ENCODE measurements around the gene DAGLA.

Gene DAGLA

DNA sequence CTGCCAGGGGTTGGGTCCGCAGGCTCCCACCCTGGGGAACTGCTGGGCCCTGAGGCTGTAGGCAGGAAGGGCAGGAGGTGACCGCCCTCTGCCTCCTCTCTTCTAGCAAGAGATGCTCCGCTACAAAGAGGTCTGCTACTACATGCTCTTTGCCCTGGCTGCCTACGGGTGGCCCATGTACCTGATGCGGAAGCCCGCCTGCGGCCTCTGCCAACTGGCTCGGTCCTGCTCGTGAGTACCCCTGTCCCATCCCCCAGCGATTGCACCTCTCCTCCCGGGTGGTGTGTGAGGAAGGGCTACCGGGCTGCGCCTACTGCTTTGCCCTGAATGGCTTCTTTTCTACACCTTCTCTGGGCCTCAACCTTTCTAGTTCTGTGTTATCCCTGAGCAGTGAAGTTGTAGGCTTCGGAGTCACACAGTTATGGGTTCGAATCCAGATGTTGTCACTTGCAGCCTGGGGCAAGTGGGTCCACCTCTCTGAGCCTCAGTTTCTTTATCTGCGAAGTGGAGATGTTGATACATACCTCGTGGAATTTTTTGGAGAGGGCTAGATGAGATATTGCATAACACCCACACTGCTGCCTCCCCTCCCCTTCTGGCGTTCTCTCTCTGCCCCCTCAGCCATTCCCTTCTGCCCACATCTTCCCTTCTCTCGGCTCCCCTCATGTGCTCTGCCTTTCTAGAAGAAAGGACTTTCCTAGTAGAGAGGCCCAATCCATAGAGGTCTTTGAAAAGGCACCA is 51.2 kb downstream of the DAGLA start:
- H3K27ac ChIP-seq = no peak overlapping the region
- TF ChIP-seq, protein P1, sequence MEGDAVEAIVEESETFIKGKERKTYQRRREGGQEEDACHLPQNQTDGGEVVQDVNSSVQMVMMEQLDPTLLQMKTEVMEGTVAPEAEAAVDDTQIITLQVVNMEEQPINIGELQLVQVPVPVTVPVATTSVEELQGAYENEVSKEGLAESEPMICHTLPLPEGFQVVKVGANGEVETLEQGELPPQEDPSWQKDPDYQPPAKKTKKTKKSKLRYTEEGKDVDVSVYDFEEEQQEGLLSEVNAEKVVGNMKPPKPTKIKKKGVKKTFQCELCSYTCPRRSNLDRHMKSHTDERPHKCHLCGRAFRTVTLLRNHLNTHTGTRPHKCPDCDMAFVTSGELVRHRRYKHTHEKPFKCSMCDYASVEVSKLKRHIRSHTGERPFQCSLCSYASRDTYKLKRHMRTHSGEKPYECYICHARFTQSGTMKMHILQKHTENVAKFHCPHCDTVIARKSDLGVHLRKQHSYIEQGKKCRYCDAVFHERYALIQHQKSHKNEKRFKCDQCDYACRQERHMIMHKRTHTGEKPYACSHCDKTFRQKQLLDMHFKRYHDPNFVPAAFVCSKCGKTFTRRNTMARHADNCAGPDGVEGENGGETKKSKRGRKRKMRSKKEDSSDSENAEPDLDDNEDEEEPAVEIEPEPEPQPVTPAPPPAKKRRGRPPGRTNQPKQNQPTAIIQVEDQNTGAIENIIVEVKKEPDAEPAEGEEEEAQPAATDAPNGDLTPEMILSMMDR (conservative IDR thresholded peaks at IDR 0.05) = no peak
- no peak for TF ChIP-seq ZFX (IDR thresholded peaks at IDR 0.05)

DNA sequence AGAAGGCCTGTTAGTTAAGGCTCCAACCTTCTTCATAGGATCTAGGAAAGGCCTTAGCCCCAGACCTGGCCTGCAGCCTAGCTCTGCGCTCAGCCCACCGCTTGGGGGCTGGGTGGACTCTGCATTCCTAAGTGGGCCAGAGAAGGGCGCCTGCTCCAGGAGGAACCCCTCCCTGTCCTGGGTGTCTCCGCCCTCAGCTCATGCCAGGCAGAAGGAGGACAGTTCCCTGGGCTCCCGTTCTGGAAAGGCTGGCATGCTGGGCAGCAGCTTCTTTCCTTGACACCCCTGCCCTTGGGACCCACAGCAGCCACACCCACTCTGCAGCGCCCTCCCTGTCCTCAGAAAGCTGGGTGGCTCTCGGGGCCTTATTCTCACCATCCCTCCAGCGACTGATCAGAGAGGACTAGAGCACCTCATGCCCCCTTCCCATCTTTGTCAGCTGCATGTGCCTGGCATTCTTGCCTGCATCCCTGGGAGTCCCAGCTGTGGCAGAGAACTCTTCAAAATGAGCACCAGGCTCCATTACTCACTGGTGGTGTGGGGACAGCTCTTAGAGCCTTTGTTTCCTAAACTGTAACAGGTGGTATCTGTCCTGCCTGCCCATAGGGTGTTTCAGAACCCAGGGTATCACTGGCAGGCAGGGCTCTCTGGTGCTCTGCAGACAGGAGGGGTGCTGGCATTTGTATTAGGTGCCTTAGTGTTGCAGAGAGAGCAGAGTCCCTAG is 51.9 kb downstream of the DAGLA start:
- no peak overlapping the region for H3K27ac ChIP-seq
- TF ChIP-seq, protein P1 (conservative IDR thresholded peaks at IDR 0.05) = no peak
- no peak for TF ChIP-seq ZFX (IDR thresholded peaks at IDR 0.05)

DNA sequence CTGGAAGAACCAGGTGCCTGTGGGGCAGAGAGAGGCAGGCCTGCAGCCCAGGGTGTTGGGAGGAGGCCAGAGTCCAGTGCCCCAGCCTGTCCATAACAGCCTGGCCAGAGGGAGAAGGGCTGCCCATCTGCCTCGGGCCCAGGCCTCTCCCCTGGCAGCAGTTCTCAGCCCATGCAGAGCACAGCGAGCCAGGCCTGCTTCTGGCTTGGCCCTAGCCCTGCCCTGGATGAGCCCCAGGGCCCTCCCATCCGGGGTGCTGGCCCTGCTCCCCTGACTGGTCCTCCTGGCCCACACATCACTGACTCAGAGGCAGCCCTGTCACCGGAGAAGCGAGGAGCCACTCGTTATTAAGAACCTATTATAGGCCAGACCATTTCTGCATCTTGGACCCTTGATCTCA is 52.5 kb downstream of the DAGLA start:
- TF ChIP-seq ZFX (IDR thresholded peaks at IDR 0.05) = no peak
- TF ChIP-seq, protein P1 (conservative IDR thresholded peaks at IDR 0.05) = no peak
- no peak overlapping the region for H3K27ac ChIP-seq

DNA sequence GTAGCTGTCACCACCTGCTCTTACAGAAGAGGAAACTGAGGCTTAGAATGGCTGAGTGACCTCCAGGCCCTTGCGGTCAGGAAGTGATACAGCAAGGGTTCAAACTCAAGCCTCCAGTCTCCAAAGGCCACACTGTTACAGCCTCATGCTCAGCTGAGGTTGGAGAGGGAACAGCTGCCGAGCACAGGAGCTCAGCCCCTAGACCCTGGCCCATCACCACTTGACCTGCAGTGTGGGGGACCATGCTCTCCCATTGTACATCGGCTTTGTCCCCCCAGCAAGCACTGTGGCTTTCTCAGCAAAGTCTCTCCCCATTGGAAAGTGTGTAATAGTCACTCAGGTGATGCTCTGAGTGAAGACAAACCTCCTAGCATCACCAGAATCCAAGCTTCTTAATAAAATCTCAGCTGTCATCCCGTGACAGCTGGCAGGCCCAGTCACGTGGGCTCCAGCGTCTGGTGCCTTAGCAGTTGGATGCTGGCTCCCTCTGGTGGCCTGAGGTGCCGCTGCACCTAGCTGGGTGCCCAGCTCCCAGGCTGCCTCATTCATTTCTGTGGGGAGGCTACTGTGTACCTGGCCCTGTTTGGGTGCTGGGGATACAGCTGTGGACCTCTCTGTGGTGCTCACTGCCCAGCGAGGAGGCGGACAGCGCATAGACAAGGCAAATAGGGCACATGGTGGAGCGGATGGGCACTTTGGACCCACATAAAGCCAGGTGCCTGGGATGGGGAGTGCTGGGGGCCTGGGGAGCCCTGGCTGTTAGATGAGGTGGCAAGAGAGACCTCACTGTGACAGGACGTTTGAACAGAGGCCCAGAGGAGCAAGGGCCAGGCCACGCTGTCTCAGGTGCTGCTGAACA is 53.2 kb downstream of the DAGLA start:
- H3K27ac ChIP-seq = no peak overlapping the region
- TF ChIP-seq ZFX (IDR thresholded peaks at IDR 0.05) = no peak
- TF ChIP-seq, protein P1 (conservative IDR thresholded peaks at IDR 0.05) = peak; percentile 99

DNA sequence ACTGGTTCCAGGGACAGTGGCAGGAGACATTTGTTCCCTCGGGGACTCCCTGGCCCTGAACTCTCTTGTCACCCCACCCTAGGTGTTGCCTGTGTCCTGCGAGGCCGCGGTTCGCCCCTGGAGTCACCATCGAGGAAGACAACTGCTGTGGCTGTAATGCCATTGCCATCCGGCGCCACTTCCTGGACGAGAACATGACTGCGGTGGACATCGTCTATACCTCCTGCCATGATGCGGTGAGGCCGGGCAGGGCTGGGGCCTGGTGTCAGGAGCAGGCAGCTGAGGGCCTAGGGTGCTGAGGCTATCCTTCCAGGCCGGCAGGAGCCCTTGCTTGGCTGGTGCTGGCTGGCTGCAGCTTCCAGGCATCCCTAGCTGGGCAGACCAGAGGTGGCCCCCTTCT is 54.6 kb downstream of the DAGLA start:
- H3K27ac ChIP-seq = no peak overlapping the region
- TF ChIP-seq, protein P1 (conservative IDR thresholded peaks at IDR 0.05) = no peak
- no peak for TF ChIP-seq ZFX (IDR thresholded peaks at IDR 0.05)

DNA sequence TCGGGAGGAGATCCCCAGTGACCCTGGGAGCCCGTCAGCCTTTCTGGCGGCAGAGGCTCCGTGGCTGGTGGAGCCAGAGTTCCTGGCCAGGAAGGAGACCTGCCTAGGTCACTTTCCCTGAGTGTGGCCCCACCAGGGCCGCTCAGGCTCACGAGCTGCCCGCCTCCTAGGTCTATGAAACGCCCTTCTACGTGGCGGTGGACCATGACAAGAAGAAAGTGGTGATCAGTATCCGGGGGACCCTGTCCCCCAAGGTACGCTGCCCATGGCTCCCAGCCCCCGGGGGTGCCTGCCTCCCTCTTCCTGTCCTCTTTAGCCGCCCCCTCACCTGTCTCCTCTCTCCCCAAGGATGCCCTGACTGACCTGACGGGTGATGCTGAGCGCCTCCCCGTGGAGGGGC is 55.2 kb downstream of the DAGLA start:
- TF ChIP-seq, protein P1 (conservative IDR thresholded peaks at IDR 0.05) = no peak
- no peak for TF ChIP-seq ZFX (IDR thresholded peaks at IDR 0.05)
- no peak overlapping the region for H3K27ac ChIP-seq
